GM23248 (cell line): ENCODE results near the gene MUC3A. TPM values are rescaled to one million over a fixed set of nuclear protein-coding genes. Genes with fewer than 3 reads are reported as not detected.
"Not testable (repeated sequence)": the region's sequence is repeated elsewhere in the genome, so short reads cannot be mapped to it uniquely, and the experiment has no call there.

Source experiments
- DNase-seq: peaks from one replicate; pipeline ENCODE4 v3.0.0-alpha.2; 2015
- H2AFZ ChIP-seq: fragments of 200-600 bp; sonication (generic); 2 replicates; pipeline ENCODE4 v1.6.1; 2016; ENCODE audit warnings: antibody characterized with exemption
- H3F3A ChIP-seq: fragments of 200-600 bp; sonication (generic); 2 replicates; pipeline ENCODE4 v1.6.1; 2016; ENCODE audit warnings: mild to moderate bottlenecking, antibody characterized with exemption, mixed run types; ENCODE audit not compliant: insufficient read depth
- H3K27ac ChIP-seq: fragments of 200-600 bp; sonication (generic); 2 replicates; pipeline ENCODE4 v1.5.1; 2016; ENCODE audit warnings: mild to moderate bottlenecking
- H3K27me3 ChIP-seq: fragments of 200-600 bp; sonication (generic); replicated peaks from 2 replicates; pipeline ENCODE4 v1.6.1; 2016; ENCODE audit warnings: mild to moderate bottlenecking; ENCODE audit not compliant: insufficient read depth
- H3K36me3 ChIP-seq: fragments of 200-600 bp; sonication (generic); 2 replicates; pipeline ENCODE4 v1.6.1; 2016; ENCODE audit warnings: low read depth, mild to moderate bottlenecking
- H3K4me1 ChIP-seq: fragments of 200-600 bp; sonication (generic); 2 replicates; pipeline ENCODE4 v1.6.1; 2016; ENCODE audit warnings: mild to moderate bottlenecking; ENCODE audit not compliant: insufficient read depth
- H3K4me2 ChIP-seq: fragments of 200-600 bp; sonication (generic); one replicate; pipeline ENCODE4 v1.6.1; 2016; ENCODE audit warnings: mild to moderate bottlenecking; ENCODE audit not compliant: unreplicated experiment
- H3K4me3 ChIP-seq: fragments of 200-600 bp; sonication (generic); 2 replicates; pipeline ENCODE4 v1.5.1; 2016; ENCODE audit warnings: mild to moderate bottlenecking
- H3K79me2 ChIP-seq: fragments of 200-600 bp; sonication (generic); 2 replicates; pipeline ENCODE4 v1.6.1; 2016; ENCODE audit warnings: mild to moderate bottlenecking; ENCODE audit not compliant: insufficient read depth
- H3K9ac ChIP-seq: fragments of 200-600 bp; sonication (generic); 2 replicates; pipeline ENCODE4 v1.6.1; 2016; ENCODE audit warnings: mild to moderate bottlenecking
- H3K9me2 ChIP-seq: fragments of 200-600 bp; sonication (generic); 2 replicates; pipeline ENCODE4 v1.6.1; 2016; ENCODE audit warnings: mixed run types, mild to moderate bottlenecking, moderate library complexity; ENCODE audit not compliant: insufficient read depth
- H3K9me3 ChIP-seq: fragments of 200-600 bp; sonication (generic); one replicate; pipeline ENCODE4 v1.6.1; 2017; ENCODE audit warnings: low read depth
- H4K20me1 ChIP-seq: fragments of 200-600 bp; sonication (generic); 2 replicates; pipeline ENCODE4 v1.6.0; 2016; ENCODE audit not compliant: insufficient read depth
- EZH2 ChIP-seq: fragments of 200-600 bp; sonication (generic); IDR thresholded peaks from 2 replicates; pipeline ENCODE4 v1.6.1; 2018; ENCODE audit warnings: antibody characterized with exemption, mild to moderate bottlenecking; ENCODE audit not compliant: insufficient read depth, poor library complexity, severe bottlenecking
- EZH2phosphoT487 ChIP-seq: fragments of 200-600 bp; sonication (generic); IDR thresholded peaks from 2 replicates; pipeline ENCODE4 v1.6.1; 2018; ENCODE audit warnings: antibody characterized with exemption, moderate library complexity, mild to moderate bottlenecking, low read depth; ENCODE audit not compliant: insufficient read depth
- WGBS, 2 experiments: methylation state at CpG; one replicate each; pipeline ENCODE4 v1.1.6; 2015 to 2017; ENCODE audit warnings: low lambda C conversion rate in 2 of 2, low coverage in 1 of 2; ENCODE audit errors: missing lambda C conversion rate in 2 of 2; 5-methylcytosine and 5-hydroxymethylcytosine counted together
- in situ Hi-C: fragments of 300-500 bp; cut with MboI; formaldehyde crosslinking; loops from 2 replicates; pipeline ENCODE4 v1.15.0; 2020
- polyA plus RNA-seq: library from polyadenylated mRNA; unstranded; fragments of >200 nt; fragmentation: Nextera tagmentation; extraction: Ambion mirVana; gene quantifications from 2 replicates; pipeline ENCODE4 v1.2.1, GENCODE V29; 2016
- total RNA-seq: library from RNA; depleted of rRNA; stranded (reverse); fragments of >200 nt; shearing (Covaris generic); gene quantifications from 2 replicates; pipeline ENCODE4 v1.2.3, GENCODE V29; 2014

MUC3A gene
- total and polyA plus RNA-seq, 2 experiments from 2014 or later, result not detected

- H3F3A ChIP-seq, H3K9me3 ChIP-seq, H3K9ac ChIP-seq, DNase-seq, H3K27me3 ChIP-seq, H2AFZ ChIP-seq, H3K4me3 ChIP-seq, H3K9me2 ChIP-seq, H4K20me1 ChIP-seq, H3K27ac ChIP-seq, H3K79me2 ChIP-seq, H3K4me2 ChIP-seq, H3K4me1 ChIP-seq, H3K36me3 ChIP-seq, in situ Hi-C loops: not testable (repeated sequence)
- WGBS, 2 experiments, result 80 to 81% methylated on average over 5 of the region's 8 CpGs
Observed at GRCh38 chr7:101002333-101002732, 53.0 kb downstream of the MUC3A start.

DNA sequence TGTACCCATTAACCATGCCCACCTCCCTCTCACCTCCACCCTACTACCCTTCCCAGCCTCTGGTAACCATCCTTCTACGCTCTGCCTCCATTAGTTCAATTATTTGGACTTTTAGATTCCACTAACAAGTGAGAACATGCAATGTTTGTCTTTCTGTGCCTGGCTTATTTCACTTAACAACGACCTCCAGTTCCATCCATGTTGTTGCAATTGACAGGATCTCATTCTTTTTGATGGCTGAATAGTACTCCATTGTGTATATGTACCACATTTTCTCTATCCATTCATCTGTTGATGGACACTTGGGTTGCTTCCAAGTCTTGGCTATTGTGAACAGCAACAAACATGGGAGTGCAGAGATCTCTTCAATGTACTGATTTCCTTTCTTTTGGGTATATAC, 58.0 kb downstream of the MUC3A start:
- H3K9me2 ChIP-seq, H3K4me3 ChIP-seq, H3K36me3 ChIP-seq, H3K27me3 ChIP-seq, H3K4me2 ChIP-seq, DNase-seq, in situ Hi-C loops, H3K4me1 ChIP-seq, H3K9ac ChIP-seq, H4K20me1 ChIP-seq, H3K27ac ChIP-seq, H3K9me3 ChIP-seq, H3F3A ChIP-seq, H3K79me2 ChIP-seq, H2AFZ ChIP-seq: not testable (repeated sequence)
- WGBS, 2 experiments, result 56 to 66% methylated on average over 2 of the region's 2 CpGs

- DNase-seq, result no peak
- no peaks in the 10 kb centered on the region for H3F3A ChIP-seq
- no peaks in the 10 kb centered on the region for H3K79me2 ChIP-seq
- 72 to 77% methylated on average over 5 of the region's 5 CpGs for WGBS, 2 experiments
- in situ Hi-C loops, result no loop called here
- no peaks in the 10 kb centered on the region for H3K9me3 ChIP-seq
- H3K36me3 ChIP-seq, result no peaks in the 10 kb centered on the region
- no peaks in the 10 kb centered on the region for H3K27me3 ChIP-seq
- TF ChIP-seq EZH2 (no peak), EZH2phosphoT487 (no peak)
- no peak overlapping the region for H2AFZ ChIP-seq
- H3K27ac ChIP-seq, result no peak overlapping the region
- H3K9ac ChIP-seq, result no peak overlapping the region
- H3K4me3 ChIP-seq, result no peak overlapping the region
- no peaks in the 10 kb centered on the region for H3K9me2 ChIP-seq
- no peaks in the 10 kb centered on the region for H3K4me1 ChIP-seq
- no peaks in the 10 kb centered on the region for H4K20me1 ChIP-seq
- no peak overlapping the region for H3K4me2 ChIP-seq
Observed at GRCh38 chr7:101009629-101010028, 60.3 kb downstream of the MUC3A start.

- Histone ChIP-seq H3K36me3 (no peaks in the 10 kb centered on the region), H3F3A (no peaks in the 10 kb centered on the region), H3K79me2 (no peaks in the 10 kb centered on the region), H3K4me2 (no peak overlapping the region), H3K27me3 (no peaks in the 10 kb centered on the region), H3K9me2 (no peaks in the 10 kb centered on the region), H3K4me1 (0 out of 2 replicates have a peak, but pooled peaks cover 6% of the 10 kb centered on the region), H3K27ac (no peak overlapping the region), H4K20me1 (no peaks in the 10 kb centered on the region), H3K9me3 (no peaks in the 10 kb centered on the region), H3K9ac (no peak overlapping the region), H2AFZ (no peak overlapping the region), H3K4me3 (no peak overlapping the region)
- in situ Hi-C loops, result no loop called here
- TF ChIP-seq EZH2phosphoT487 (no peak), EZH2 (no peak)
- DNase-seq, result no peak
- whole genome bisulfite sequencing, 2 experiments, result 85 to 97% methylated on average over 6 of the region's 6 CpGs
Observed at GRCh38 chr7:101012931-101013330, 63.6 kb downstream of the MUC3A start.

DNA sequence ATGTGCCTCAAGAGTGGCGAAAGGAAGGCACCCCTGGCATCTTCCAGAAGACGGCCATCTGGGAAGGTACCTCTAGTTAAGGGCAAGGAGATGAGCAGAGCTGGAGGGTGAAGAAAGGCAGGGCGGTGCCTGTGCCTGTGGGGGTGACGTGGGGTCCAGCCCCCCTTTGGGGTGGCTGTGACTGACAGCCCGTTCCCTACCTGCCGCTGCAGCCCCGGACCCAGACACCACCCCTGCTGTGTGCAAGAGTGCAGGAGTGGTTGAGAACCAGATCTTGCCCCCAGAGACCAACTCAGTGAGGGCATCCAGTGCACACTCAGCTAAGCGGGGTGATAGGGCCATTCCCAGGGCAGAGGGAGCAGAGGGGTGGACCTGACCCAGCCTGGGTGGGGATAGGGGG, 66.3 kb downstream of the MUC3A start:
- Histone ChIP-seq H3K9ac (no peak overlapping the region), H3K4me1 (0 out of 2 replicates have a peak, but pooled peaks cover 6% of the 10 kb centered on the region), H3K9me2 (no peaks in the 10 kb centered on the region), H3F3A (no peaks in the 10 kb centered on the region), H2AFZ (no peak overlapping the region), H3K36me3 (no peaks in the 10 kb centered on the region), H3K4me2 (no peak overlapping the region), H3K4me3 (no peak overlapping the region), H3K79me2 (no peaks in the 10 kb centered on the region), H3K9me3 (no peaks in the 10 kb centered on the region), H4K20me1 (no peaks in the 10 kb centered on the region), H3K27ac (no peak overlapping the region), H3K27me3 (no peaks in the 10 kb centered on the region)
- WGBS, 2 experiments, result 96 to 98% methylated on average over 8 of the region's 8 CpGs
- in situ Hi-C loops, result no loop called here
- DNase-seq, result no peak
- TF ChIP-seq EZH2 (no peak), EZH2phosphoT487 (no peak)
